Osteocyte (in vitro differentiated cells): ENCODE data around the gene GLTP. TPM values are rescaled to one million over a fixed set of nuclear protein-coding genes. Genes with fewer than 3 reads are reported as not detected.

Experiments used
- DNase-seq: peaks from one replicate; pipeline ENCODE4 v3.0.0; 2021; ENCODE audit warnings: mixed read lengths; ENCODE audit not compliant: unreplicated experiment; ENCODE audit errors: extremely low spot score
- H3K27ac Mint-ChIP-seq: one replicate; pipeline ENCODE4 v1.8.0; 2021; ENCODE audit warnings: mild to moderate bottlenecking, mixed read lengths; ENCODE audit not compliant: unreplicated experiment
- H3K27me3 Mint-ChIP-seq: one replicate; pipeline ENCODE4 v1.8.0; 2021; ENCODE audit warnings: mixed read lengths; ENCODE audit not compliant: unreplicated experiment
- H3K36me3 Mint-ChIP-seq: one replicate; pipeline ENCODE4 v1.8.0; 2021; ENCODE audit warnings: mixed read lengths; ENCODE audit not compliant: unreplicated experiment
- H3K4me1 Mint-ChIP-seq: one replicate; pipeline ENCODE4 v1.8.0; 2021; ENCODE audit warnings: mixed read lengths; ENCODE audit not compliant: unreplicated experiment
- H3K4me3 Mint-ChIP-seq: one replicate; pipeline ENCODE4 v1.8.0; 2021; ENCODE audit warnings: mild to moderate bottlenecking, moderate library complexity, mixed read lengths; ENCODE audit not compliant: unreplicated experiment
- H3K9me3 Mint-ChIP-seq: one replicate; pipeline ENCODE4 v1.8.0; 2021; ENCODE audit warnings: mixed read lengths; ENCODE audit not compliant: unreplicated experiment
- CTCF ChIP-seq: fragments of 200-600 bp; sonication (generic); IDR thresholded peaks from 2 replicates; pipeline ENCODE4 v1.5.0; 2021; ENCODE audit warnings: antibody characterized with exemption, mild to moderate bottlenecking, moderate library complexity
- total RNA-seq: library from RNA; stranded (reverse); gene quantifications from 2 replicates; pipeline ENCODE4 v1.2.1, GENCODE V29; 2021

Gene GLTP
- total RNA-seq, 1 donor from 2014 or later, result 34.5 TPM

GRCh38 chr12:109829667-109830066 lies 50.7 kb downstream of the GLTP start:
- Mint-ChIP-seq H3K27ac (no peak overlapping the region), H3K36me3 (no peaks in the 10 kb centered on the region), H3K9me3 (no peaks in the 10 kb centered on the region), H3K4me3 (no peak overlapping the region), H3K4me1 (peaks cover 7% of the 10 kb centered on the region), H3K27me3 (peaks cover 4% of the 10 kb centered on the region)
- DNase-seq, result no peak
- TF ChIP-seq CTCF, result no peak

- Mint-ChIP-seq H3K27ac (no peak overlapping the region), H3K9me3 (no peaks in the 10 kb centered on the region), H3K27me3 (peaks cover 4% of the 10 kb centered on the region), H3K4me3 (no peak overlapping the region), H3K36me3 (no peaks in the 10 kb centered on the region), H3K4me1 (peaks cover 7% of the 10 kb centered on the region)
- DNase-seq, result no peak
- no peak for TF ChIP-seq CTCF
Observed at GRCh38 chr12:109828754-109829511, 51.4 kb downstream of the GLTP start.

GRCh38 chr12:109827566-109828550 lies 52.5 kb downstream of the GLTP start:
- DNase-seq, result no peak
- H3K9me3 Mint-ChIP-seq, result no peaks in the 10 kb centered on the region
- H3K36me3 Mint-ChIP-seq, result no peaks in the 10 kb centered on the region
- no peak overlapping the region for H3K4me3 Mint-ChIP-seq
- no peak for TF ChIP-seq CTCF
- H3K27me3 Mint-ChIP-seq, result peaks cover 4% of the 10 kb centered on the region
- no peak overlapping the region for H3K27ac Mint-ChIP-seq
- H3K4me1 Mint-ChIP-seq, result peaks cover 5% of the 10 kb centered on the region

GRCh38 chr12:109827080-109827479 lies 53.3 kb downstream of the GLTP start:
- peaks cover 4% of the 10 kb centered on the region for H3K27me3 Mint-ChIP-seq
- DNase-seq, result no peak

More at GRCh38 chr12:109827080-109827479, 53.3 kb downstream of the GLTP start:
- no peaks in the 10 kb centered on the region for H3K36me3 Mint-ChIP-seq
- TF ChIP-seq CTCF, result no peak
- H3K9me3 Mint-ChIP-seq, result no peaks in the 10 kb centered on the region
- H3K4me3 Mint-ChIP-seq, result no peak overlapping the region
- H3K27ac Mint-ChIP-seq, result no peak overlapping the region
- H3K4me1 Mint-ChIP-seq, result peaks cover 3% of the 10 kb centered on the region
